GM18526 (cell line): Measurements from ENCODE around the gene IRAK3.

ENCODE experiments used
- POLR2A ChIP-seq: IDR thresholded peaks from 3 replicates; pipeline ENCODE4 v1.6.1; 2011; ENCODE audit not compliant: insufficient read length; ENCODE audit errors: extremely low read depth

IRAK3 gene

DNA sequence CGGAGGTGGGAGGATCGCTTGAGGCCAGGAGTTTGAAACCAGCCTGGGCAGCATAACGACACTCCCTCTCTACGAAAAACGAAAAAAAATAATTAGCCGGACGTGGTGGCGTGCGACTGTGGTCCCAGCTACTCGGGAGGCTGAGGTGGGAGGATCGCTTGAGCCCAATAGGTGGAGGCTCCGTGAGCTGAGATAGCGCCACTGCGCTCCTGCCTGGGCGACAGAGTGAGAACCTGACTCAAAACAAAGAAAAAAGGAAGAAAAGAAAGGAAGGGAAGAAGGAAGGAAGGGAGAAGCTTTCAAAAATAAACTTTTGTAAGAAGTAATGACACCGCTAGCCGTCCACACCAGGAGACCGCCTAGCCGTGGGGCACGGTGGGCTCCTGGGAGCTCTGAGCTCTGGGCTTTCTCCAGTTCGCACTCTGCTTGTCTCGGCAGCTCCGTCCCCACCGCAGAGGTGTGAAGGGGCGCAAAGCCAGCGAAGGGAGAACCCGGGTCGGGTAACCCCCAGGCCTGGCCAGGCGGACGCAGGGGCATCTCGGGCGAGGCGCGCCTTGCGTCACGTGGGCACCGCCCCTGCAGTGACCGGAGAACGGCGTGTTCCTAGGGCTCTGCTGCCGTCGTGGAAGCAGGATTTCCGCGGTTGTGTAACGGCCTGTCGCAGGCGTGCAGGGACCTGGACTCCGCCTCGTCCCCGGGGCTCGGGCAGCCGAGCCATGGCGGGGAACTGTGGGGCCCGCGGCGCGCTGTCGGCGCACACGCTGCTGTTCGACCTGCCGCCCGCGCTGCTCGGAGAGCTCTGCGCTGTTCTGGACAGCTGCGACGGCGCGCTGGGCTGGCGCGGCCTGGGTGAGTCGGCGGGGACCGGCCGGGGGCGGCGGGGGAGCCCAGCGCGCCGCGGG is at the start of gene IRAK3:
TSS of gene IRAK3 (plus strand) at position 631 of the 902 bp plus-strand sequence. CDS start at position 717, 86 bp downstream.
- TF ChIP-seq POLR2A = no peak

DNA sequence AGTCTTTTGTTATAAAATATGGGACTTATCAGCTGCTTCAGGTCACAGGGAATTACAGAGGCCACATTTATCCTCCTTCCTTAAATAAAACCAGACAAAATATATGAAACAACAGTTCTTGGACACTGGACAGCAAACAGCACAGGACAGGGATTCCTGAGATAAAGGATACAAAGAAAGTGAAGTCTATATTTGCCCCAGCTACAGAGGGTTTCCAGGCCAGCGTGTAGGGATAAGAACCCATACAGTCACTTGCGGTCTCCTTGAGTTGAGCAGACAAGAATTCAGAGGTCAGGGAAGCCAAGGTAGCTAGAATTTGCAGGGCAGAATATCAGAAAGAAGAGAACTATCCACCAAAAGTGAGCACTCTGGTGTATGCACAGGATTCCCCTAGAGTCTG is 49.7 kb upstream of the IRAK3 start:
- TF ChIP-seq POLR2A = no peak

GRCh38 chr12:66140731-66141130 is 48.3 kb upstream of the IRAK3 start:
- TF ChIP-seq POLR2A = no peak

DNA sequence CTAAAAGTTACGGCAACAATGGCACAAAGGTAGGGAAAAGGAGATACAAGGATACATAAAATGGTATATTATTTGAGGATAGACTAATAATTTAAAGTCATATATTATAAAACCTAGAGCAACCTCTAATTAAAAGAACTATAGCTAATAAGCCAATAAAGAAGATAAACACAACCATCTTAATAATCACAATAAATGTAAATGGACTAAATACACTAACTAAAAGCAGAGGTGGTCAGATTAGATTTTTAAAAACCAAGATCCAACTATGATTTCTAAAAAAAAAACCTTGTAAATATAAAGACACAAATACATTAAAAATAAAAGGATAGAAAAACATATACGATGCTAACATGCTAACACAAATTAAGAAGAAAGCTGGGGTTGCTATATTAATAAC is 47.7 kb upstream of the IRAK3 start:
- no peak for TF ChIP-seq POLR2A

DNA sequence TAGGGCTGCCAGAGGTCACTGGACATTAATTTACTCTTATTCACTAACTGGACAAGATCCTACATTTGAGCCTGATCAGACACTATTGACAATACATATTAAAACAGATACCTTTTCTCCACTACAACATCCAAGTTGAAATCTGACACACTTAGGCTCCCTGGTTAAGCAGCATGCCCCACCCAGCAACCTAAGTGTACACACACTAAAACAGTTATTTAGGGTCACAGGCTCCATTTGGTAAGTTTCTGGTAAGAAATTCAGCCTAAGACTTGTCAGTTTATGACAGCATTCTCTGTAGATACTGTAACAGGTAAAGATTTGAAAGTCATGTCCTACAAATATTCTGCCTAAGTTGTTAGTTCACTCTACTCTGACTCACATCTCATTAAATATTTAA is 46.2 kb upstream of the IRAK3 start:
- TF ChIP-seq POLR2A = no peak

GRCh38 chr12:66143868-66144267 is 45.1 kb upstream of the IRAK3 start:
- TF ChIP-seq POLR2A = no peak

DNA sequence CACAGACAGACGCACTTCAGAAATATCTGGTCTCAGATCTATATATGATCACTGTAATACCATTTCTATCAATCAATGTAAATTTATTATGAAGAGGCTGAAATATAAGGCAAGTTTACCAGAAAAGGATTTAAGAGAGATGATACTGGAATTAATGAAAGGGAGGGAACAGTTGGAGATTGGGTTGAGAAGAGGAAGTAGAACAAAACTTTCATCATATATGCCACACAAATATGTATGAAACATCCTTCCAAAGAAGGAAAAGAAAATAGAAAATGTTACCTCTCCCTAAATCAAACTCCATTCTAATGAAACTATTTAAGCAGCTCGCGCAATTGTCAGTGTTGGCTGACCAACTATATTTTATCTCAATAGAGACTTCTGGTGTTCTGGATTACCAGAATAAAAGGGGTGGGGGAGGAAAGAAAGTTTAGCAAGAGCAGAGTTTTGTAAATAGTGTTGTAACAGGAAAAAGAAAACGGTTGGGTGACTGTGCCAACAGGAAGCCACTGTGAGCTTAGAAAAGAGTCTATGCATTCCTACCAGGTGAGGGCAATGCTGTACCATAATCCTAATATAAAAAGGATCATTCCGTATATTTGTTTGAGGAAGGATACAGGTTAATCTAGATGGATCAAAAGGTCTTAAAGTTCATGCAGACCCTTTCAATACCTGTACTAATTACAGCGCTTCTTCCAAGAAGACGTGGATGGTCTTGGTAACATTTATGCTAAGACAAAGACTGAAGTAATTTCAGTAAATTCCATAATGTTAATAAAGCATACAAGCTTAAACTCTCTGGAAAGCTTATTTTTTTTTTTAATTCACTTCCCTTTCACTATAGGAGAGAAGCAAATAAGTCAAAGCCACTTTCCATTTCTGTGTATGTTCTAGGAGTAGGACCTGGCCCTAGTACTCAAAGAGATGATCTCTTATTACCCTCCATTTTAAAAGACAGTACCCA is 43.9 kb upstream of the IRAK3 start:
- no peak for TF ChIP-seq POLR2A

DNA sequence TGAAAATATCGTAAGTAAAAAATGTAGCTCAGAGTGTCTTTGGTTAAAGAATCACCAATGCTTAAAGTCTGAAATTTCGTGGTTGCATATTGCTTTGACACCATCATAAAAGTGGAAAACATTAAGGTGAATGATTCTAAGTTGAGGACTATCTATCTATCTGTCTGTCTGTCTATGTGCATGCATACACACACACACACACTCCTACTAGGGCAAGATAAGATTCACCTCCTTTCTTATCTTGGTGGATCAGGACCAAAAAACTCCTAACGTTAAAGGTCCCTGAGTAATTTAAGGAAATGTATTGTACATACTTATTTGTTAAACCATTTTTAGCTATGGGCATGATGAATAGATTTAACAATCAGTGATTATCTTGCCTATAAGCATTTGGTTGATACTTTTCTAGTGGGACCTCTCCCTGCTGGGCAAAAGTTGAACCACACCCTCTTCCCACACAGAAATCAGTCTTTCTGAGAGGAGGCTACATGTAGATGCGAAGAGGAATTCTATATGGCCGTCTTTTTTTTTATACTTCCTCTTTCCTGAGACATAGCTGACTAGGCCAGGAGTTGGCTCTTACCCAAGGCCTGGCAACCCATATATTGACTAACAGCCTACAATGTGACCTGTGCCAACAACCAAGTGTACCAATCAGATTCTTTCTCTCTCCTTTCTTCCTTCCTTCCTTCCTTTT is 39.2 kb upstream of the IRAK3 start:
- TF ChIP-seq POLR2A = no peak

DNA sequence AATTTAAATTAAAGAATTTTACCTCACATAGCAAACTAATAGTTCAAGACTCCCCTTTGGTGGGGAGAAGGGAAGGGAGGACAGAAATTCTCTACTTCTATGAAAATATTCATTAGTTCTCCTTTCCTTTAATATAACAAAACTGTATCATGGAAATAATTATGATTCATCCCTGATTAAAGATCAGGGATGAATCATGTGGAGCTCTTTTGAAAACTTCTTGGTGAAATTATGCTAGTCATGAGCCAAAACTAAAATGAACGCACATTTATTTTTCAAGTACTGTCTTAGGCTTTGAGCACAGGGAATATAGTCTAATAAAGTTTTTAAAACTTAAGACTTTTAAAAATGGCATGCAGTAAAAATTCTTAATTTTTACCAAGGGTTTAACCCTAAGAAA is 36.3 kb upstream of the IRAK3 start:
- TF ChIP-seq POLR2A = no peak

DNA sequence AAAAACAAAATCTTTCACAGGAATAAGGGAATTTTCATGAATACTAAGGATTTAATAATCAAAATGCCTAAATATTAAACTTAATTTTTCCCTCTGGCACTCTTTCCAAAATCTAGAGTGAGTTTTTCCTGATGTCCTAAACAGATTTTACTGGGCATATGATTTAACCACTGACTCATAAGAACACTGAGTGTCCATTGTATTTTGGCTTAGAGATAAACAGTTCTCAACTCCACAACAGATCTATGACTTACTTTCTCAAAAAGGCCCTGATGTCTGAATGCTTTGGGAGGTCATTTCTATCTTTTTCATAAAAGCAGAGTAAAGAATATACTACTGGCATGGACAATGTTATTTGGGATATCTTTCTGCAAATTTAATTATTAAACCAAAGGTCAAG is 34.2 kb upstream of the IRAK3 start:
- TF ChIP-seq POLR2A = no peak

DNA sequence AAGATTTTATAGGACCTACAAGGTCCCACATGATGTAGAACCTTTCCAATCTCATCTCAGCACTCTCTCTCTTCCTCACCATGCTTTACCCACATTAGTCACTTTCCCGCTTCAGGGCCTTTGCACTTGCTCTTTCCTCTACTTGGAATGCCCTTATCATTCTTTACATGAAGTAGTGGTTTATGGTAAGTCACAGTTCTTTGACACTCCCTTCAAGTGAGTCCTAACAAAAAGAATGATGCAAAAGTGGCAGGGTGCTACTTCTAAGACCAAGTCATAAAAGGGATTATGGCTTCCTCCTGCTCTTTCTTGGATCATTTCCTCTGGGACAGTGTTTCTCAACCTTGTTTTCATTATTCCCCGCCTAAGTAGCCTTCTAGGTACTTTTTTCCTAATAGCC is 32.4 kb upstream of the IRAK3 start:
- TF ChIP-seq POLR2A = no peak

DNA sequence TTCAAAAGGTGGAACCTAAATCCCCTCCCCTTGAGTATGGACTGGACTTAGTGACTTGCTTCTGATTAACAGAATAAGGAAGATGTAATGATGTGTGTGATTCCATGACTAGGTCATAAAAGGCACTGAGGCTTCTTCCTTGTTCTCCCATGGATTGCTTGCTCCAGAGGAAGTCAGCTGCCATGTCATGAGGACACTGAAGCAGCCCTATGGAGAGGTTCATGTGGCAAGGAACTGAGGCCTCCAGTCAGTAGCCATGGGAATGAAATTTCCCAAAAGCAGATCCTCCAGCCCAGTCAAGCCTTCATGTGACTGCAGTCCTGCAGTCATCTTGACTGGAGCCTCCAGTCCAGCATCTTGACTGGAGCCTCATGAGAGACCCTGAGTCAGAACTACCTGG is 29.9 kb upstream of the IRAK3 start:
- no peak for TF ChIP-seq POLR2A

GRCh38 chr12:66160704-66161103 is 28.3 kb upstream of the IRAK3 start:
- TF ChIP-seq POLR2A = no peak

- no peak for TF ChIP-seq POLR2A
Observed at GRCh38 chr12:66162701-66163100, 26.3 kb upstream of the IRAK3 start.

GRCh38 chr12:66163289-66163688 is 25.7 kb upstream of the IRAK3 start:
- no peak for TF ChIP-seq POLR2A
